Skeletal muscle tissue (tissue), 4 donors: ENCODE data around the gene DPYSL5. TPM values are rescaled to one million over a fixed set of nuclear protein-coding genes. Genes with fewer than 3 reads are reported as not detected.
"Not testable (repeated sequence)": the region's sequence is repeated elsewhere in the genome, so short reads cannot be mapped to it uniquely, and the experiment has no call there.

Experiments used
- H3K27ac ChIP-seq: one replicate; pipeline ENCODE4 v1.7.0; 2013; ENCODE audit warnings: mild to moderate bottlenecking, low read depth, low read length, inconsistent platforms
- H3K27me3 ChIP-seq, 3 donors: one replicate each; pipeline ENCODE4 v1.7.0; 2013; ENCODE audit warnings: low read length in 3 of 3; ENCODE audit not compliant: control insufficient read depth in 3 of 3, insufficient read depth in 3 of 3
- H3K36me3 ChIP-seq, 3 donors: one replicate each; pipeline ENCODE4 v1.7.0; 2013; ENCODE audit warnings: low read length in 3 of 3; ENCODE audit not compliant: control insufficient read depth in 3 of 3, insufficient read depth in 3 of 3
- H3K4me1 ChIP-seq, 3 donors: one replicate each; pipeline ENCODE4 v1.7.0; 2013; ENCODE audit warnings: low read length in 3 of 3, mild to moderate bottlenecking in 3 of 3; ENCODE audit not compliant: control insufficient read depth in 3 of 3, insufficient read depth in 3 of 3
- H3K4me3 ChIP-seq, 3 donors: one replicate each; pipeline ENCODE4 v1.7.0; 2013; ENCODE audit warnings: low read length in 3 of 3
- H3K9ac ChIP-seq, 3 donors: one replicate each; pipeline ENCODE4 v1.7.0; 2013; ENCODE audit warnings: low read length in 3 of 3, mild to moderate bottlenecking in 3 of 3, moderate library complexity in 2 of 3, low read depth in 1 of 3
- H3K9me3 ChIP-seq, 3 donors: one replicate each; pipeline ENCODE4 v1.7.0; 2013; ENCODE audit warnings: low read length in 3 of 3; ENCODE audit not compliant: control insufficient read depth in 3 of 3
- total RNA-seq: library from RNA; depleted of rRNA; stranded (reverse); fragments of >200 nt; gene quantifications from one replicate; pipeline ENCODE4 v1.2.3, GENCODE V29; 2014
- donor health status: Osteomylitis.

The DPYSL5 gene
- total RNA-seq, 1 donor from 2014 or later = 3.7 TPM

GRCh38 chr2:26873286-26873983, 25.5 kb downstream of the DPYSL5 start:
- H3K4me3 ChIP-seq = no peak overlapping the region

DNA sequence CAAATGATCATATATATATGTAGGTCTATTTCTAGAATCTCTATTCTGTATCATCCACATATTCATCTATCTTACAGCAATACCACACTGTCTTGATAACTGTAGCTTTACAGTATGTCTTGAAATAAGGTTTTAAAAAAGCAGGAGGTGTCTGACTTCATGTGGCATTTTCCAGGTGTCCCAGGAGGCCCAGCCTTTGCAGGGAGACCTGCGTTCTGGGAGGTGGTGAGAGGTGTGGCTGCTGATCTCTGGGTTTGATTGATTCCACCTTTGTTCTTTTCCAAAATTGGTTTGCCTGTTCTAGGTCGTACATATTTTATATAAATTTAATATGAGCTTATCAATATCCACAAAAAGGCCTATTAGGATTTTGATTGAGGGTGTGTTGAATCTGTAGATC, 26.6 kb downstream of the DPYSL5 start:
- Histone ChIP-seq H3K4me3 (no peak overlapping the region), H3K27ac (no peak overlapping the region), H3K27me3 (peaks cover 0 to 7% (median 6%) of the 10 kb centered on the region in 3 donors), H3K9me3 (no peaks in the 10 kb centered on the region), H3K36me3 (no peaks in the 10 kb centered on the region), H3K9ac (no peak overlapping the region), H3K4me1 (no peaks in the 10 kb centered on the region)

More at GRCh38 chr2:26873286-26873983, 25.5 kb downstream of the DPYSL5 start:
- no peaks in the 10 kb centered on the region for H3K9me3 ChIP-seq
- H3K36me3 ChIP-seq = no peaks in the 10 kb centered on the region
- H3K27ac ChIP-seq = no peak overlapping the region
- no peak overlapping the region for H3K9ac ChIP-seq
- no peaks in the 10 kb centered on the region for H3K4me1 ChIP-seq
- peaks cover 0 to 6% (median 2%) of the 10 kb centered on the region in 3 donors for H3K27me3 ChIP-seq

GRCh38 chr2:26875065-26875634, 27.2 kb downstream of the DPYSL5 start:
- H3K4me3 ChIP-seq = no peak overlapping the region
- H3K4me1 ChIP-seq = no peaks in the 10 kb centered on the region
- no peak overlapping the region for H3K9ac ChIP-seq
- H3K27me3 ChIP-seq = peaks cover 0 to 7% (median 6%) of the 10 kb centered on the region in 3 donors
- H3K27ac ChIP-seq = no peak overlapping the region
- no peaks in the 10 kb centered on the region for H3K36me3 ChIP-seq
- no peaks in the 10 kb centered on the region for H3K9me3 ChIP-seq

DNA sequence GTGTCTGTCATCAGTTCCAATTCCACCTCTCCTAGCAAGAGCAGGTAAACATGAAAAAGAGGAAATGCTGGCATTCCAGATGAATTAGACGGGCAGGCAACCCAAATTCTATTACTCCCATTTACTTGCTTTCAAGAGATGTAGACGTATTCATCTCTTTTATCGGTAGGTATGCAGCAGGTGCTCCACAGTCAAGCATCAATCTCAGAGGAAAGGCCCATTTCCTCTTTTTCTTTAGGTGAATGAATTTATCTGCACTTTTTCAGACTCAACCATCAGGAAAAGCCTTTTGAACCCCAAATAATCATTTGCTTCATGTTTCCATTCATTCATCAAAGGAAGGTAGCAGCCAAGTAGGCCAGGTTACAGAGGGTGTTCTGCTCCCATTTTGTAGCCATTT, 27.9 kb downstream of the DPYSL5 start:
- Histone ChIP-seq H3K36me3 (no peaks in the 10 kb centered on the region), H3K4me1 (no peaks in the 10 kb centered on the region), H3K9me3 (no peaks in the 10 kb centered on the region), H3K4me3 (no peak overlapping the region), H3K9ac (no peak overlapping the region), H3K27me3 (peaks cover 0 to 7% (median 6%) of the 10 kb centered on the region in 3 donors), H3K27ac (no peak overlapping the region)

DNA sequence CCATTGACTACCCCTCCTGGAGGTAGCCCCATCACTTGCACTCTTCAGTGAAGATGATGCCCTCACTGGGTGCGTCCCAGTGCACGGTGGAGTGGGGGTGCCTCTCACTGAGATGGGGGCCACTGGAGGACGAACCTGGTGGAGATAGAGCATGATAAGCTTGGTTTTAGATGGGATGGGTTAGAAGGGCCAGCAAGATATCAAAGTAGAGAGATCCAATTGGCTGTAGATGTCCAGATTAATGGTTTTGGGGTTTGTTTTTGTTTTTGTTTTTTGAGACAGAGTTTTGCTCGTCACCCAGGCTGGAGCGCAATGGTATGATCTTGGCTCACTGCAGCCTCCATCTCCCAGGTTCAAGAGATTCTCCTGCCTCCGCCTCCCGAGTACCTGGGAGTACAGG, 28.3 kb downstream of the DPYSL5 start:
- Histone ChIP-seq H3K27me3 (peaks cover 0 to 7% (median 6%) of the 10 kb centered on the region in 3 donors), H3K9ac (no peak overlapping the region), H3K4me1 (no peaks in the 10 kb centered on the region), H3K27ac (no peak overlapping the region), H3K9me3 (no peaks in the 10 kb centered on the region), H3K4me3 (no peak overlapping the region), H3K36me3 (no peaks in the 10 kb centered on the region)

GRCh38 chr2:26877276-26877675, 29.3 kb downstream of the DPYSL5 start:
- Histone ChIP-seq H3K27me3 (peaks cover 0 to 7% (median 3%) of the 10 kb centered on the region in 3 donors), H3K9ac (no peak overlapping the region), H3K36me3 (no peaks in the 10 kb centered on the region), H3K4me1 (no peaks in the 10 kb centered on the region), H3K4me3 (no peak overlapping the region), H3K9me3 (no peaks in the 10 kb centered on the region), H3K27ac (no peak overlapping the region)

GRCh38 chr2:26880161-26880560, 32.2 kb downstream of the DPYSL5 start:
- Histone ChIP-seq H3K9ac (no peak overlapping the region), H3K4me3 (no peak overlapping the region), H3K4me1 (no peaks in the 10 kb centered on the region), H3K36me3 (no peaks in the 10 kb centered on the region), H3K27ac (no peak overlapping the region), H3K9me3 (no peaks in the 10 kb centered on the region), H3K27me3 (peaks cover 3 to 7% (median 4%) of the 10 kb centered on the region in 3 donors)

DNA sequence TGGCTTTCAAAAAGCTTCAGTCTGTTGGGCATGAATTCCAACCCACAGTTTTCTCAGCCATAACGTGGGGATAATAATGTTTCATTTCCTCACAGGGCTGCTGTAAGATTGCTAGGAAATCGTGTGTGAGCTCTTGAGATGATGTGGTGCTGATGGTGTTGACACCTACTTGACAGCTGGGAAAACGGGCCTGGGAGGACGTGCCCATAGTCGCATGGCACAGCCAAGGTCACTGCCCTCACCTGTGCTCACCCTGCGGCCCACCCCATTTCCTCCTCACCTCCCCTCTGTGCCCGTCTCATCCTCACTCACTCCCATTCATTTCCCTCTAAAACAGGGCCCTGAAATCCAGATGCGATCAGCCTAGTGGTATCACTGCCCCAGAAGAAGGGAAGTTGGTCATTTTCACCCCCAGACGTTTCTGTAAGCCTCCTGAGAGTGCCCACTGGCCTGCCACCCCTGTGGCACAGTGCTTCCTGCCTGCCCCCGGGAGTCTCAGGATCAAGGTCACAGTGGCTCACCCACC, 33.0 kb downstream of the DPYSL5 start:
- peaks cover 0 to 7% (median 4%) of the 10 kb centered on the region in 3 donors for H3K27me3 ChIP-seq
- no peaks in the 10 kb centered on the region for H3K4me1 ChIP-seq
- no peak overlapping the region for H3K4me3 ChIP-seq
- no peaks in the 10 kb centered on the region for H3K36me3 ChIP-seq
- H3K9ac ChIP-seq = no peak overlapping the region
- no peaks in the 10 kb centered on the region for H3K9me3 ChIP-seq
- H3K27ac ChIP-seq = no peak overlapping the region

- not testable (repeated sequence) for H3K9ac ChIP-seq, H3K4me3 ChIP-seq, H3K9me3 ChIP-seq, H3K27ac ChIP-seq, H3K27me3 ChIP-seq, H3K36me3 ChIP-seq, H3K4me1 ChIP-seq
These were observed 34.3 kb downstream of the DPYSL5 start for GRCh38 chr2:26882220-26882619.

- no peak overlapping the region for H3K9ac ChIP-seq
- peaks cover 0 to 4% (median under 1%) of the 10 kb centered on the region in 3 donors for H3K27me3 ChIP-seq
- no peaks in the 10 kb centered on the region for H3K9me3 ChIP-seq
- no peak overlapping the region for H3K4me3 ChIP-seq
- H3K27ac ChIP-seq = no peak overlapping the region
- no peaks in the 10 kb centered on the region for H3K4me1 ChIP-seq
- no peaks in the 10 kb centered on the region for H3K36me3 ChIP-seq
These were observed 36.0 kb downstream of the DPYSL5 start for GRCh38 chr2:26883956-26884355.
